Nephron (organoid): Measurements from ENCODE around the gene TMEM192.
"Not testable (repeated sequence)": the region's sequence is repeated elsewhere in the genome, so short reads cannot be mapped to it uniquely, and the experiment has no call there.

Experiments
- H3K27ac Mint-ChIP-seq, 3 experiments: 2 replicates each; pipeline ENCODE4 v1.8.0; 2020; ENCODE audit warnings: mixed read lengths in 3 of 3, mild to moderate bottlenecking in 2 of 3, moderate library complexity in 1 of 3
- H3K27me3 Mint-ChIP-seq: 2 replicates; pipeline ENCODE4 v1.8.0; 2021; ENCODE audit warnings: low read depth, mild to moderate bottlenecking, moderate library complexity, mixed read lengths
- H3K36me3 Mint-ChIP-seq: 2 replicates; pipeline ENCODE4 v1.8.0; 2020; ENCODE audit warnings: low read depth, mixed read lengths
- H3K4me1 Mint-ChIP-seq: 2 replicates; pipeline ENCODE4 v1.8.0; 2020; ENCODE audit warnings: mixed read lengths
- H3K4me3 Mint-ChIP-seq, 3 experiments: 2 replicates each; pipeline ENCODE4 v1.8.0; 2020; ENCODE audit warnings: mild to moderate bottlenecking in 3 of 3, mixed read lengths in 3 of 3, moderate library complexity in 2 of 3
- H3K9me3 Mint-ChIP-seq: 2 replicates; pipeline ENCODE4 v1.8.0; 2020; ENCODE audit warnings: mixed read lengths
- TF ChIP-seq, protein P1 (sequence below), 3 experiments: fragments of 200-600 bp; sonication (generic); IDR thresholded peaks; one replicate each; pipeline ENCODE4 v1.5.0; 2021; ENCODE audit warnings: antibody characterized with exemption in 3 of 3; ENCODE audit not compliant: unreplicated experiment in 3 of 3

The TMEM192 gene

DNA sequence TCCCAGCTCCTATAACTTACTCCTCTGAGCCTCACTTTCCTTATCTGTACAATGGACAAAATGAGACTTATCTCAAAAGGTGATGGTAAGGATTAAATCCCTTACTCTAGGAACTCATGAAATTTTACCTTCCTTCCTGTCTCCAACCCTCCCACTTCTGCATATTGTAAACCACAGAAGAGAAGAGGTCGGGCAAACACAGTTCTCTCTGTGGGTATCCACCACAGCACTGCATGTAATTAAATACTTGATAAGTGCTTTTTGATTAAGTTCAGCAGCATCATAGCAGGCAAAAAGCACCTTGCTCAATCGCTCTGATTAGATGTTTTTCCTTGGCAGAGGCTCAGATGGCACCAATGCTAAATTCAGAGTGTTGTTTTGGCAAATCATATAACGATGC lies 17.3 kb upstream of the TMEM192 start:
- no peaks in the 10 kb centered on the region for H3K36me3 Mint-ChIP-seq
- H3K4me1 Mint-ChIP-seq: no peaks in the 10 kb centered on the region
- H3K9me3 Mint-ChIP-seq: no peaks in the 10 kb centered on the region
- TF ChIP-seq, protein P1, sequence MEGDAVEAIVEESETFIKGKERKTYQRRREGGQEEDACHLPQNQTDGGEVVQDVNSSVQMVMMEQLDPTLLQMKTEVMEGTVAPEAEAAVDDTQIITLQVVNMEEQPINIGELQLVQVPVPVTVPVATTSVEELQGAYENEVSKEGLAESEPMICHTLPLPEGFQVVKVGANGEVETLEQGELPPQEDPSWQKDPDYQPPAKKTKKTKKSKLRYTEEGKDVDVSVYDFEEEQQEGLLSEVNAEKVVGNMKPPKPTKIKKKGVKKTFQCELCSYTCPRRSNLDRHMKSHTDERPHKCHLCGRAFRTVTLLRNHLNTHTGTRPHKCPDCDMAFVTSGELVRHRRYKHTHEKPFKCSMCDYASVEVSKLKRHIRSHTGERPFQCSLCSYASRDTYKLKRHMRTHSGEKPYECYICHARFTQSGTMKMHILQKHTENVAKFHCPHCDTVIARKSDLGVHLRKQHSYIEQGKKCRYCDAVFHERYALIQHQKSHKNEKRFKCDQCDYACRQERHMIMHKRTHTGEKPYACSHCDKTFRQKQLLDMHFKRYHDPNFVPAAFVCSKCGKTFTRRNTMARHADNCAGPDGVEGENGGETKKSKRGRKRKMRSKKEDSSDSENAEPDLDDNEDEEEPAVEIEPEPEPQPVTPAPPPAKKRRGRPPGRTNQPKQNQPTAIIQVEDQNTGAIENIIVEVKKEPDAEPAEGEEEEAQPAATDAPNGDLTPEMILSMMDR (IDR thresholded peaks at IDR 0.05; ENCODE audit: unreplicated experiment in 3 of 3): no peak
- H3K27me3 Mint-ChIP-seq: peaks cover 10% of the 10 kb centered on the region
- H3K27ac Mint-ChIP-seq: no peak overlapping the region
- H3K4me3 Mint-ChIP-seq: no peak overlapping the region

DNA sequence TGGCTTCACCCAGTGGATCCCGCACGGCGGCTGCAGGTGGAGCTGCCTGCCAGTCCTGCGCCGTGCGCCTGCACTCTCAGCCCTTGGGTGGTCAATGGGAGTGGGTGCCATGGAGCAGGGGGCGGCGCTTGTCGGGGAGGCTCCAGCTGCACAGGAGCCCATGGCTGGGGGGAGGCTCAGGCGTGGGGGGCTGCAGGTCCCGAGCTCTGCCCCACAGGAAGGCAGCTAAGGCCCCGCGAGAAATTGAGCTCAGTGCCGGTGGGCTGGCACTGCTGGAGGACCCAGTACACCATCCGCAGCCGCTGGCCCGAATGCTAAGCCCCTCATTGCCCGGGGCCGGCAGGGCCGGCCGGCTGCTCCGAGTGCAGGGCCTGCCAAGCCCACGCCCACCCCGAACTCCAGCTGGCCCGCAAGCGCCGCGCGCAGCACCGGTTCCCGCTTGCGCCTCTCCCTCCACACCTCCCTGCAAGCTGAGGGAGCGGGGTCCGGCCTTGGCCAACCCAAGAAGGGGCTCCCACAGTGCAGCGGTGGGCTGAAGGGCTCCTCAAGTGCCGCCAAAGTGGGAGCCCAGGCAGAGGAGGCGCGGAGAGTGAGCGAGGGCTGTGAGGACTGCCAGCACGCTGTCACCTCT lies 13.3 kb upstream of the TMEM192 start:
- not testable (repeated sequence) for H3K4me1 Mint-ChIP-seq

DNA sequence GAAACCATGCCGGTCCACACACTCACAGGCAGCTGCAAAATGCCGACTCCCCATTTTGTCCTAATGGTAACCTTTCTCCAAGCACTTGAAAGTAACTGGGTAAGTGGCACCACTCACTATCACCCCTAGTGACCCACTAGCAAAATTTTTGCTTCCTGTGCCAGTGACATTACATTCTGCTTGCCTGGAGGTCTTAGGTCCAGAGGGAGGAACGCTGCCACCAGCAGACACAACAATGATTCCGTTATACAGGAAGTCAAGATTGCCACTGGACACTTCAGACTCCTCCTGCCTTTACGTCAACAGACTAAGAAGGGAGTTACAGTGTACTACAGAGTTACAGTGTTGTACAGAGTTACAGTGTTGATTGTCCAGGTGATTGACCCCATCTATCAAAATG lies 11.8 kb upstream of the TMEM192 start:
- H3K4me3 Mint-ChIP-seq: no peak overlapping the region
- no peaks in the 10 kb centered on the region for H3K4me1 Mint-ChIP-seq
- no peak overlapping the region for H3K27ac Mint-ChIP-seq
- H3K27me3 Mint-ChIP-seq: peaks cover 10% of the 10 kb centered on the region
- no peaks in the 10 kb centered on the region for H3K36me3 Mint-ChIP-seq
- TF ChIP-seq, protein P1 (IDR thresholded peaks at IDR 0.05; ENCODE audit: unreplicated experiment in 3 of 3): no peak
- no peaks in the 10 kb centered on the region for H3K9me3 Mint-ChIP-seq

More for the DNA sequence above, 13.3 kb upstream of the TMEM192 start:
- not testable (repeated sequence) for H3K9me3 Mint-ChIP-seq, H3K27ac Mint-ChIP-seq, H3K36me3 Mint-ChIP-seq, H3K4me3 Mint-ChIP-seq
- H3K27me3 Mint-ChIP-seq: peaks cover 11% of the 10 kb centered on the region

DNA sequence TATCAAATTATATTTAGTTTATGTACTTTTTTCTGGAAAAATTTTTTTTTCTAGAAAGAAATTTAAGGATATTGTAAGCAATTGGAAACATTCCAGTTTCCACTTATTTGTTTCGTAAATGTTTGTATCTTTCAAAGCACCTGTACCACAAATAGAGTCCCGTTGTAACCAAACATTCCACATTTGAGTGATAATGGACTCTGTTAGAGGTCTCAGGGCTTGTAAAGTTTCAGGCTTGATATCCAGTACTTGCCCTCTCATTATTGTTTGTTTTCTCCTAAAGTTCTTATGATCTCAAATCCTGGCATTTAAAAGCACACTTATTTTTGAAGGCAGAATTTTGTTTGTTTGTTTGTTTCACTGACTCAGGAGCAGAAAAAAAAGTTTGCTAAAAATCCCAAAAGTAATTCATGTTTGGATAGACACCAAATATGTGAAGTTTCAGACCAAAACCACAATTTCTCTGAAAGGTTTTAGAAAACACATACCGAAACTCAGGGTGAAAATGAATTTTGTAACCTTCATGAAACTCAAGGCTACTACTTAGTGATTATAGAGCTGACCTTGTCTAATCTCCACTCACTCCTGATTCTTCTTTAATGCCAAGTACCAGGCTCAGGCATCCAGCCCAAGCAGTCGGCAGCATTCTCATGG lies 5.7 kb upstream of the TMEM192 start:
- Mint-ChIP-seq H3K27ac (no peak overlapping the region), H3K4me1 (peaks cover under 1% of the 10 kb centered on the region), H3K27me3 (peaks cover 7% of the 10 kb centered on the region), H3K9me3 (no peaks in the 10 kb centered on the region), H3K36me3 (no peaks in the 10 kb centered on the region), H3K4me3 (no peak overlapping the region)
- TF ChIP-seq, protein P1 (IDR thresholded peaks at IDR 0.05; ENCODE audit: unreplicated experiment in 3 of 3): no peak

DNA sequence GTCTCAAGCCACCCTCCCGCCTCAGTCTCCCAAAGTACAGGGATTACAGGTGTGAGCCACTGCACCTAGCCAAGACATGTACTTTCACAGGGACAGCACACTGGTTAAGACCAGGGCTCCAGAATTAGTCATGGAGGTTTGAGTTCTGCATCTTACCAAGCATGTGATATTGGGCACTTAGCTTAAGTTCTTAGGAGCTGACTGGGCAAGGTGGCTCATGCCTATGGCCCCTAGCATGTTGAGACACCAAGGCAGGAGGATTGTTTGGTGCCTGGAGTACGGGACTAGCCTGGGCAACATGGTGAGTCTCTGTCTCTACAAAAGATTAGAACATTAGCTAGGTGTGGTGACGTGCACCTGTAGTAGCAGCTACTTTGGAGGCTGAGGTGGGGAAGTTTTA lies 2.6 kb upstream of the TMEM192 start:
- H3K27me3 Mint-ChIP-seq: peaks cover 4% of the 10 kb centered on the region
- H3K36me3 Mint-ChIP-seq: no peaks in the 10 kb centered on the region
- H3K9me3 Mint-ChIP-seq: no peaks in the 10 kb centered on the region
- peak overlapping the region in 2 of 3 experiments; percentile 20 to 54 for H3K4me3 Mint-ChIP-seq
- TF ChIP-seq, protein P1 (IDR thresholded peaks at IDR 0.05; ENCODE audit: unreplicated experiment in 3 of 3): no peak
- peak overlapping the region in 2 of 3 experiments; percentile 48 to 63 for H3K27ac Mint-ChIP-seq
- H3K4me1 Mint-ChIP-seq: peaks cover 9% of the 10 kb centered on the region

DNA sequence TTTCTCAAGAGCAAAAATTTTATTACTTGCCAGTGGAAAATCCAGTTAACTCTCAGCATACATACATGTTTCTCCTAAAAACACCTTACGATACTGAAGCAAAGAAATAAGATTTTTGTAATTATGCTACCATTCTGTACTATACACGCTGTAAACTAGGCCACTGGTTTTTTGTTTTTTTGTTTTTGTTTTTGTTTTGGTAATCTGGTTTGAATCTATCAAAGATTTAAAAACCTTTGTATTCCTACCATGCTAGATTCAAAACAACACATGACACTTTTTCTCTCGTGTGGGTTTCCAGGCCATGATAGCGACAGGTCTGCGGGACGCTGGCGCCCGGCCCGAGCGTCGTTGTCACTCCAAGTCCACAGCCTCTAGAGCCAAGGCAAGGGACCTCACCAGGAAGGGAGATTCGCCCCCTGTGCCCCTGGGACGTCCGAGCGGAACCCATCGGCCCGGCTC lies 723 bp downstream of the TMEM192 start:
- Mint-ChIP-seq H3K9me3 (no peaks in the 10 kb centered on the region), H3K4me3 (peak overlapping the region; percentile 83 to 96 (median 95))
- TF ChIP-seq, protein P1 (IDR thresholded peaks at IDR 0.05; ENCODE audit: unreplicated experiment in 3 of 3): no peak

More for the DNA sequence above, 723 bp downstream of the TMEM192 start:
- no peaks in the 10 kb centered on the region for H3K36me3 Mint-ChIP-seq
- H3K27ac Mint-ChIP-seq: peak overlapping the region; percentile 42 to 91 (median 80)
- no peaks in the 10 kb centered on the region for H3K27me3 Mint-ChIP-seq
- peaks cover 9% of the 10 kb centered on the region for H3K4me1 Mint-ChIP-seq
